OCI-LY3 (cell line): Measurements from ENCODE around the gene SNU13.

ENCODE experiments used
- H2AFZ ChIP-seq: fragments of 200-600, 300-600 bp; shearing (Covaris generic); 2 replicates; pipeline ENCODE4 v1.6.0; 2014; ENCODE audit warnings: antibody characterized with exemption, low read depth, low read length
- H3K27ac ChIP-seq: fragments of 200-600, 300-600 bp; sonication (generic); 2 replicates; pipeline ENCODE4 v1.5.1; 2014; ENCODE audit warnings: mild to moderate bottlenecking, low read length, moderate library complexity, mixed read lengths
- H3K27me3 ChIP-seq: fragments of 200-600, 300-600 bp; sonication (generic); 2 replicates; pipeline ENCODE4 v1.6.1; 2014; ENCODE audit warnings: low read depth, low read length, mixed read lengths
- H3K36me3 ChIP-seq: fragments of 200-600, 300-600 bp; sonication (generic); replicated peaks from 2 replicates; pipeline ENCODE3; 2014; ENCODE audit warnings: low read depth, low read length, mixed read lengths
- H3K4me1 ChIP-seq: fragments of 300-600, 200-600 bp; sonication (generic); 2 replicates; pipeline ENCODE4 v1.6.1; 2014; ENCODE audit warnings: low read length, mixed read lengths
- H3K4me2 ChIP-seq: fragments of 200-600, 300-600 bp; sonication (generic); 2 replicates; pipeline ENCODE4 v1.6.1; 2014; ENCODE audit warnings: low read length, mixed read lengths
- H3K4me3 ChIP-seq: fragments of 300-600, 200-600 bp; sonication (generic); 2 replicates; pipeline ENCODE4 v1.5.1; 2014; ENCODE audit warnings: antibody characterized with exemption, mild to moderate bottlenecking, low read length, moderate library complexity
- H3K79me2 ChIP-seq: fragments of 300-600, 200-600 bp; shearing (Covaris generic); 2 replicates; pipeline ENCODE4 v1.6.1; 2014; ENCODE audit warnings: mild to moderate bottlenecking, low read length, mixed read lengths
- H3K9ac ChIP-seq: fragments of 300-600, 200-600 bp; shearing (Covaris generic); 2 replicates; pipeline ENCODE4 v1.6.0; 2014; ENCODE audit warnings: mild to moderate bottlenecking, low read length, moderate library complexity
- H3K9me3 ChIP-seq: fragments of 200-600, 300-600 bp; shearing (Covaris generic); 2 replicates; pipeline ENCODE4 v1.6.1; 2014; ENCODE audit warnings: low read length, mixed read lengths; ENCODE audit not compliant: insufficient read depth
- H4K20me1 ChIP-seq: fragments of 200-600, 300-600 bp; sonication (generic); 2 replicates; pipeline ENCODE4 v1.6.1; 2016; ENCODE audit warnings: low read length, mixed read lengths; ENCODE audit not compliant: insufficient read depth
- CTCF ChIP-seq: fragments of 200-600, 300-600 bp; sonication (generic); IDR thresholded peaks from 2 replicates; pipeline ENCODE4 v1.5.1; 2014; ENCODE audit warnings: antibody characterized with exemption, low read length, low read depth
- EZH2phosphoT487 ChIP-seq: fragments of 200-600 bp; shearing (Covaris generic); IDR thresholded peaks from 2 replicates; pipeline ENCODE4 v1.6.1; 2018; ENCODE audit warnings: antibody characterized with exemption, mixed run types, low read depth

The SNU13 gene

GRCh38 chr22:41658869-41659268, 29.8 kb downstream of the SNU13 start:
- Histone ChIP-seq H3K9ac (no peak overlapping the region), H3K36me3 (peaks cover 73% of the 10 kb centered on the region), H4K20me1 (peaks cover 4% of the 10 kb centered on the region; the same call in 1 of the 2 replicates), H3K27ac (no peak overlapping the region), H3K4me2 (no peak overlapping the region), H3K4me1 (no peaks in the 10 kb centered on the region), H3K27me3 (no peaks in the 10 kb centered on the region), H3K4me3 (no peak overlapping the region), H3K79me2 (0 out of 2 replicates have a peak, but pooled peaks cover 4% of the 10 kb centered on the region), H3K9me3 (no peaks in the 10 kb centered on the region), H2AFZ (no peak overlapping the region)
- TF ChIP-seq CTCF, result no peak
- no peak for TF ChIP-seq EZH2phosphoT487

- no peak overlapping the region for H3K27ac ChIP-seq
- no peak overlapping the region for H3K9ac ChIP-seq
- H3K4me3 ChIP-seq, result no peak overlapping the region
- peaks cover 4% of the 10 kb centered on the region; the same call in 1 of the 2 replicates for H4K20me1 ChIP-seq
- no peak overlapping the region for H3K4me2 ChIP-seq
- peaks cover 75% of the 10 kb centered on the region for H3K36me3 ChIP-seq
- H3K79me2 ChIP-seq, result peaks cover 8% of the 10 kb centered on the region; the same call in 1 of the 2 replicates
- H3K27me3 ChIP-seq, result no peaks in the 10 kb centered on the region
- TF ChIP-seq EZH2phosphoT487 (no peak), CTCF (no peak)
- H2AFZ ChIP-seq, result no peak overlapping the region
- H3K4me1 ChIP-seq, result no peaks in the 10 kb centered on the region
- H3K9me3 ChIP-seq, result no peaks in the 10 kb centered on the region
These were observed 31.0 kb downstream of the SNU13 start for GRCh38 chr22:41657709-41658108.

GRCh38 chr22:41656556-41656955, 32.1 kb downstream of the SNU13 start:
- Histone ChIP-seq H3K79me2 (peaks cover 12% of the 10 kb centered on the region; the same call in 1 of the 2 replicates), H3K27ac (no peak overlapping the region)

GRCh38 chr22:41654322-41654721, 34.3 kb downstream of the SNU13 start:
- Histone ChIP-seq H3K36me3 (peaks cover 70% of the 10 kb centered on the region), H3K79me2 (peaks cover 12% of the 10 kb centered on the region; the same call in 1 of the 2 replicates), H3K4me2 (no peak overlapping the region), H3K9ac (no peak overlapping the region), H4K20me1 (no peaks in the 10 kb centered on the region), H3K4me1 (no peaks in the 10 kb centered on the region), H3K27ac (no peak overlapping the region), H3K4me3 (no peak overlapping the region), H2AFZ (no peak overlapping the region), H3K27me3 (no peaks in the 10 kb centered on the region), H3K9me3 (no peaks in the 10 kb centered on the region)
- TF ChIP-seq CTCF (no peak), EZH2phosphoT487 (no peak)

More at GRCh38 chr22:41656556-41656955, 32.1 kb downstream of the SNU13 start:
- H3K36me3 ChIP-seq, result peaks cover 75% of the 10 kb centered on the region
- H3K4me2 ChIP-seq, result no peak overlapping the region
- no peak overlapping the region for H2AFZ ChIP-seq
- H3K4me3 ChIP-seq, result no peak overlapping the region
- no peaks in the 10 kb centered on the region for H3K4me1 ChIP-seq
- TF ChIP-seq CTCF, result no peak
- TF ChIP-seq EZH2phosphoT487, result no peak
- peaks cover 4% of the 10 kb centered on the region; the same call in 1 of the 2 replicates for H4K20me1 ChIP-seq
- H3K9me3 ChIP-seq, result no peaks in the 10 kb centered on the region
- H3K27me3 ChIP-seq, result no peaks in the 10 kb centered on the region
- no peak overlapping the region for H3K9ac ChIP-seq
